Esophagus muscularis mucosa (tissue), 4 donors: ENCODE measurements around the gene MSI2. TPM values are rescaled to one million over a fixed set of nuclear protein-coding genes. Genes with fewer than 3 reads are reported as not detected.

Experiments used
- DNase-seq: peaks from one replicate; pipeline ENCODE4 v3.0.0-alpha.2; 2017; ENCODE audit errors: extremely low spot score
- H3K27ac ChIP-seq, 4 donors: fragments of 200-600 bp; sonication (generic); replicated peaks in 1 of 4; 1 replicate in 3 of 4; 2 replicates in 1 of 4; pipeline ENCODE4 v1.5.1; 2016 to 2019; ENCODE audit warnings: mild to moderate bottlenecking in 1 of 4
- H3K27me3 ChIP-seq, 4 donors: fragments of 200-600 bp; sonication (generic); one replicate each; pipeline versions ENCODE4 v1.5.1 to v1.6.0; 2016 to 2019
- H3K36me3 ChIP-seq, 4 donors: fragments of 200-600 bp; sonication (generic); one replicate each; pipeline ENCODE4 v1.5.1; 2016 to 2019
- H3K4me1 ChIP-seq, 4 donors: fragments of 200-600 bp; sonication (generic); one replicate each; pipeline ENCODE4 v1.5.1; 2016 to 2019
- H3K4me3 ChIP-seq, 4 donors: fragments of 200-600 bp; sonication (generic); 1 replicate in 2 of 4; 2 replicates in 2 of 4; pipeline ENCODE4 v1.5.1; 2016 to 2019; ENCODE audit warnings: mild to moderate bottlenecking in 4 of 4, moderate library complexity in 1 of 4
- H3K9me3 ChIP-seq, 4 donors: fragments of 200-600 bp; sonication (generic); 1 replicate in 3 of 4; 2 replicates in 1 of 4; pipeline ENCODE4 v1.5.1; 2016 to 2019
- CTCF ChIP-seq, 3 experiments: fragments of 200-600 bp in 2 of 3; fragments of 450-650 bp in 1 of 3; sonication (generic) in 2 of 3; IDR thresholded peaks; one replicate each; pipeline ENCODE4 v1.5.1; 2017 to 2019; ENCODE audit warnings: antibody characterized with exemption in 3 of 3, mild to moderate bottlenecking in 2 of 3, moderate library complexity in 1 of 3
- EP300 ChIP-seq: sonication (generic); formaldehyde crosslinking; IDR thresholded peaks from one replicate; pipeline ENCODE4 v1.6.1; 2017; ENCODE audit warnings: antibody characterized with exemption
- POLR2A ChIP-seq: fragments of 450-650 bp; IDR thresholded peaks from one replicate; pipeline ENCODE4 v1.6.1; 2017; ENCODE audit warnings: antibody characterized with exemption, moderate library complexity, mild to moderate bottlenecking, low read depth
- POLR2AphosphoS5 ChIP-seq, 2 donors: sonication (generic); formaldehyde crosslinking; IDR thresholded peaks; one replicate each; pipeline ENCODE4 v1.6.1; 2017; ENCODE audit warnings: antibody characterized with exemption in 2 of 2
- WGBS: methylation state at CpG from one replicate; pipeline ENCODE4 v1.1.5; 2018; 5-methylcytosine and 5-hydroxymethylcytosine counted together
- intact Hi-C: fragments of 100-400 bp; cut with DNase I; formaldehyde crosslinking; loops from one replicate; pipeline ENCODE4 v1.15.1; 2023
- total RNA-seq, 4 donors: library from RNA; depleted of rRNA; stranded (reverse); fragments of >200 nt; gene quantifications; one replicate each; pipeline versions ENCODE4 v1.1.0 to v1.2.1, GENCODE V29; 2016

The MSI2 gene
- total RNA-seq, 4 donors from 2014 or later, result 28.8 to 39.0 (median 29.6) TPM

DNA sequence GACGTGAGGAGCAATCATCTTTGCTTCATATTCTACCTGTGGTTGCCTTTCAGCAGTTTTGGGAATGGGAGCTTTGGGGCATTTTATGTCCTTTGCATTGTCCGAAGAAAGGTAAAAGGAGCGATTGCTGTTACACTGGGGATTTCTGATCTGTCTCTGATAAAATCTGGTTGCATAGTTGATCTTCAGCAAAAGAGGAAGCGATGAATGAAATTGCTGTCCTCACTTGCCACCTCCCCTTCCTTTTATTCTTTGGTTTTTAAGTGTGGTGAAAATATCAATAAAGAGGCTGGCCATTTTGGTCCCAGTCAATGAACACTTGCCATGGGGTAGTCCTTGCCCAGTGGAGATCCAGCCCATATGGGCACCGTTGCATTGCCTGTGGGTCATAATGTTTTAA, 236.8 kb downstream of the MSI2 start:
- Histone ChIP-seq H3K4me3 (no peak overlapping the region), H3K27ac (no peak overlapping the region), H3K4me1 (peaks cover 16 to 32% (median 27%) of the 10 kb centered on the region in 4 donors), H3K36me3 (no peaks in the 10 kb centered on the region), H3K9me3 (no peaks in the 10 kb centered on the region), H3K27me3 (no peaks in the 10 kb centered on the region)
- DNase-seq, result no peak
- TF ChIP-seq CTCF (IDR thresholded peaks at IDR 0.05), result no peak
- no peak for TF ChIP-seq POLR2A
- no peak for TF ChIP-seq EP300
- TF ChIP-seq POLR2AphosphoS5 (IDR thresholded peaks at IDR 0.05), result no peak
- intact Hi-C loops, result no loop called here
- 81% methylated on average over 5 of the region's 5 CpGs for WGBS

DNA sequence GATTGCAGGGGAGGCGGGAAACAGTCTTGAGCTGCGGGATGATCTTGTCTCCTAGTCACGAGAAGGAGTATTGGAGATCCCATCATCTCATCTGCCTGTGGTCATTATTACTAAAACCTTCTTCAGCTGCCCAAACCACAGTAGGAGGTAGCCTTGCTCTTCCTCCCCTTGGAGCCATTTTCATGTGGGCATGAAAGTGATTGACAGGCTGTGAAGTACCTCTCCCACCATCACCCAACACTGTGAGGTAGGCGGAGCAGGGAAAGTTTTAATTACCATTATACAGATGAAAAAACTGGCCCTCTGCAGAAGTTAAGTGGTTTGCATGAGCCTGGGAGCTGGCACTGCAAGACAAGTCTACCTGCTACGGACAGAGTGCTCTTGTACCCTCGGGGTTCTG, 237.3 kb downstream of the MSI2 start:
- no peak overlapping the region for H3K4me3 ChIP-seq
- H3K9me3 ChIP-seq, result no peaks in the 10 kb centered on the region
- no peaks in the 10 kb centered on the region for H3K27me3 ChIP-seq
- H3K36me3 ChIP-seq, result no peaks in the 10 kb centered on the region
- no peak for DNase-seq
- intact Hi-C loops, result no loop called here
- TF ChIP-seq POLR2A (no peak), POLR2AphosphoS5 (IDR thresholded peaks at IDR 0.05) (no peak), EP300 (no peak), CTCF (IDR thresholded peaks at IDR 0.05) (no peak)
- peaks cover 16 to 32% (median 27%) of the 10 kb centered on the region in 4 donors for H3K4me1 ChIP-seq
- H3K27ac ChIP-seq, result no peak overlapping the region
- 93% methylated on average over 6 of the region's 6 CpGs for WGBS

DNA sequence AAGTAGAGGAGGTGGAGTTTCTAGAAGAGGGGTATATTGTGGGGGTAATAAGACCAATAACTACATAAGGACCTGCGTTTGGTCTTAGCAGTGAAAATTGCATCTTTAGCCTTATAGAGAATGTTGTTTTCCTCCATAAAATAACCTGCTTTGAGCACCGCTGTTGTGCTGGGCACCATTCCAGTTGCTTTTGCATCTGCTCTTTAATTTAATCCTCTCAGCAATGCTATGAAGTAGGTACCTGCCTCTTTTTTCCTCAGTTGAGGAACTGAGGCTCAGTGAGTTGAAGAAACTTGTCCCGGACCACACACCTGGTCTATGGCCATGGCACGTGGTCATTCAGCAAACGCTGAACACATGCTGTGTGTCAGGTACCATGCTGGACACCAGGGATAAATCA, 238.1 kb downstream of the MSI2 start:
- H3K4me1 ChIP-seq, result peaks cover 16 to 27% (median 22%) of the 10 kb centered on the region in 4 donors
- H3K27ac ChIP-seq, result no peak overlapping the region
- WGBS, result 95% methylated on average over 5 of the region's 5 CpGs
- H3K27me3 ChIP-seq, result no peaks in the 10 kb centered on the region
- TF ChIP-seq POLR2A, result no peak
- TF ChIP-seq POLR2AphosphoS5 (IDR thresholded peaks at IDR 0.05), result no peak
- no peak for TF ChIP-seq EP300
- TF ChIP-seq CTCF (IDR thresholded peaks at IDR 0.05), result no peak
- H3K36me3 ChIP-seq, result no peaks in the 10 kb centered on the region
- H3K9me3 ChIP-seq, result no peaks in the 10 kb centered on the region
- H3K4me3 ChIP-seq, result no peak overlapping the region
- DNase-seq, result no peak
- intact Hi-C loops, result no loop called here

DNA sequence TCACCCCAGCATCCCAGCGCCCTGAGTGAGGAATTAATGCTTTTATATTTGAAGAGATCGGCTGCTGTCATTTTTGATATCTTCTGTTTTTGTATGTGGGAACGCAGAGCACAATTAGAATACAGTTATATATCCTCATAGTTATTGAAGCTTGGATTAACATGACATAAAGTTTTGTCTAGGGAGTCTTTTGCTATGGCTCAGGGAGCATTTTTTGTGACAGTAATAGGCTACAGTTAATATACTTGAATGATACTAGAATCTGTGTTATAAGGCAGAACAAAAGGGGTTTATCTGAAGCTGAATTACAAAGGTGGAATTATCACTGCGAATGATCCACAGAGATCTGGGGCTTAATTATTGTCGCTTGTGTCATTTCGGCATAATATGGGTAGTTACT, 239.4 kb downstream of the MSI2 start:
- DNase-seq, result no peak
- H3K4me3 ChIP-seq, result no peak overlapping the region
- intact Hi-C loops, result no loop called here
- no peaks in the 10 kb centered on the region for H3K9me3 ChIP-seq
- H3K4me1 ChIP-seq, result peaks cover 8 to 14% (median 9%) of the 10 kb centered on the region in 4 donors
- H3K36me3 ChIP-seq, result no peaks in the 10 kb centered on the region
- 96% methylated on average over 6 of the region's 6 CpGs for WGBS
- H3K27me3 ChIP-seq, result no peaks in the 10 kb centered on the region
- H3K27ac ChIP-seq, result no peak overlapping the region
- TF ChIP-seq POLR2AphosphoS5 (IDR thresholded peaks at IDR 0.05), result no peak
- TF ChIP-seq POLR2A, result no peak
- TF ChIP-seq CTCF (IDR thresholded peaks at IDR 0.05), result no peak
- no peak for TF ChIP-seq EP300

GRCh38 chr17:57496382-57496781, 240.1 kb downstream of the MSI2 start:
- Histone ChIP-seq H3K9me3 (no peaks in the 10 kb centered on the region), H3K4me3 (no peak overlapping the region), H3K36me3 (no peaks in the 10 kb centered on the region), H3K27ac (no peak overlapping the region), H3K4me1 (peaks cover 3 to 8% (median 6%) of the 10 kb centered on the region in 4 donors), H3K27me3 (no peaks in the 10 kb centered on the region)
- intact Hi-C loops, result no loop called here
- TF ChIP-seq POLR2AphosphoS5 (IDR thresholded peaks at IDR 0.05) (no peak), CTCF (IDR thresholded peaks at IDR 0.05) (no peak), EP300 (no peak), POLR2A (no peak)
- no peak for DNase-seq
- 92% methylated on average over 11 of the region's 11 CpGs for whole genome bisulfite sequencing
